Activated naive CD4-positive, alpha-beta T cell treated with anti-CD3 and anti-CD28 coated beads, Interleukin-2, amount 50 U/mL, for 72 hours (primary cell): Measurements from ENCODE around the gene SDF2L1. TPM values are rescaled to one million over a fixed set of nuclear protein-coding genes. Genes with fewer than 3 reads are reported as not detected.
A peak's percentile ranks its signal among the peaks of the same experiment; 100 is the strongest.
"Not testable (repeated sequence)": the region's sequence is repeated elsewhere in the genome, so short reads cannot be mapped to it uniquely, and the experiment has no call there.

Experiments used
- ATAC-seq, 2 donors: fragments of 150-1000 bp; cut with Tn5 transposase; 2 replicates each; pipeline ENCODE4 v1.10.0; 2021; ENCODE audit warnings: mild to moderate bottlenecking in 2 of 2, moderate library complexity in 2 of 2
- DNase-seq, 2 donors: peaks; one replicate each; pipeline ENCODE4 v3.0.0; 2021 to 2022; ENCODE audit warnings: low spot score in 2 of 2
- H3K27ac Mint-ChIP-seq, 2 donors: one replicate each; pipeline ENCODE4 v1.8.0; 2022; ENCODE audit warnings: mild to moderate bottlenecking in 2 of 2, mixed read lengths in 2 of 2
- H3K36me3 Mint-ChIP-seq, 2 donors: one replicate each; pipeline ENCODE4 v1.8.0; 2022; ENCODE audit warnings: mixed read lengths in 2 of 2
- H3K9me3 Mint-ChIP-seq, 2 donors: one replicate each; pipeline ENCODE4 v1.8.0; 2022; ENCODE audit warnings: mixed read lengths in 2 of 2
- total RNA-seq, 2 donors: library from RNA; stranded (reverse); gene quantifications; one replicate each; pipeline ENCODE4 v1.2.3, GENCODE V29; 2022

Gene SDF2L1
- total RNA-seq, 2 donors from 2014 or later = 25.3 to 27.8 TPM

- no peak for DNase-seq
- no peaks in the 10 kb centered on the region for H3K9me3 Mint-ChIP-seq
- peak overlapping the region in 1 of 2 donors; percentile 82 for H3K27ac Mint-ChIP-seq
- no peak for ATAC-seq
- peaks cover 0 to 13% of the 10 kb centered on the region in 2 donors for H3K36me3 Mint-ChIP-seq
Measured at GRCh38 chr22:21613553-21614233, 28.4 kb upstream of the SDF2L1 start.

- H3K27ac Mint-ChIP-seq = peak overlapping the region; percentile 13 to 46
- no peak for ATAC-seq
- peaks cover 0 to 13% of the 10 kb centered on the region in 2 donors for H3K36me3 Mint-ChIP-seq
Measured at GRCh38 chr22:21615731-21616130, 26.4 kb upstream of the SDF2L1 start.

GRCh38 chr22:21617337-21617736 lies 24.8 kb upstream of the SDF2L1 start:
- not testable (repeated sequence) for ATAC-seq, H3K9me3 Mint-ChIP-seq, DNase-seq
- Mint-ChIP-seq H3K36me3 (peaks cover 0 to 13% of the 10 kb centered on the region in 2 donors), H3K27ac (peak overlapping the region in 1 of 2 donors; percentile 94)

More at GRCh38 chr22:21615731-21616130, 26.4 kb upstream of the SDF2L1 start:
- H3K9me3 Mint-ChIP-seq = no peaks in the 10 kb centered on the region
- no peak for DNase-seq

GRCh38 chr22:21621025-21621424 lies 21.1 kb upstream of the SDF2L1 start:
- Mint-ChIP-seq H3K9me3 (no peaks in the 10 kb centered on the region), H3K27ac (peak overlapping the region; percentile 44 to 69), H3K36me3 (no peaks in the 10 kb centered on the region)
- no peak for ATAC-seq
- no peak for DNase-seq

GRCh38 chr22:21622011-21622918 lies 19.8 kb upstream of the SDF2L1 start:
- DNase-seq = no peak
- peak overlapping the region; percentile 40 to 87 for H3K27ac Mint-ChIP-seq
- H3K9me3 Mint-ChIP-seq = no peaks in the 10 kb centered on the region
- peaks cover 0 to 8% of the 10 kb centered on the region in 2 donors for H3K36me3 Mint-ChIP-seq
- no peak for ATAC-seq

- no peaks in the 10 kb centered on the region for H3K9me3 Mint-ChIP-seq
- peak overlapping the region; percentile 40 to 87 for H3K27ac Mint-ChIP-seq
- peaks cover 4 to 16% of the 10 kb centered on the region in 2 donors for H3K36me3 Mint-ChIP-seq
- DNase-seq (no peak), ATAC-seq (no peak)
Measured at GRCh38 chr22:21622919-21623647, 19.0 kb upstream of the SDF2L1 start.

- peak overlapping the region in 1 of 2 donors; percentile 87 for H3K27ac Mint-ChIP-seq
- ATAC-seq (no peak), DNase-seq (no peak)
- H3K36me3 Mint-ChIP-seq = peaks cover 8 to 21% of the 10 kb centered on the region in 2 donors
- H3K9me3 Mint-ChIP-seq = no peaks in the 10 kb centered on the region
Measured at GRCh38 chr22:21623648-21623970, 18.5 kb upstream of the SDF2L1 start.

- H3K36me3 Mint-ChIP-seq = peaks cover 12 to 21% of the 10 kb centered on the region in 2 donors
- peak overlapping the region; percentile 33 to 92 for H3K27ac Mint-ChIP-seq
- DNase-seq = peak in 1 of 2 donors; percentile 65
- peak in 1 of 2 donors; percentile 10 for ATAC-seq
- no peaks in the 10 kb centered on the region for H3K9me3 Mint-ChIP-seq
Measured at GRCh38 chr22:21624120-21624879, 17.8 kb upstream of the SDF2L1 start.

GRCh38 chr22:21624880-21625791 lies 17.0 kb upstream of the SDF2L1 start:
- H3K9me3 Mint-ChIP-seq = no peaks in the 10 kb centered on the region
- peaks cover 14 to 21% of the 10 kb centered on the region in 2 donors for H3K36me3 Mint-ChIP-seq
- no peak for DNase-seq
- ATAC-seq = no peak
- peak overlapping the region; percentile 33 to 92 for H3K27ac Mint-ChIP-seq

GRCh38 chr22:21626073-21626734 lies 15.9 kb upstream of the SDF2L1 start:
- H3K27ac Mint-ChIP-seq = peak overlapping the region; percentile 50 to 95
- DNase-seq (no peak), ATAC-seq (no peak)
- peaks cover 14 to 21% of the 10 kb centered on the region in 2 donors for H3K36me3 Mint-ChIP-seq
- no peaks in the 10 kb centered on the region for H3K9me3 Mint-ChIP-seq

GRCh38 chr22:21626735-21627469 lies 15.2 kb upstream of the SDF2L1 start:
- Mint-ChIP-seq H3K36me3 (peaks cover 14 to 21% of the 10 kb centered on the region in 2 donors), H3K9me3 (no peaks in the 10 kb centered on the region), H3K27ac (peak overlapping the region; percentile 83 to 95)
- ATAC-seq (no peak), DNase-seq (no peak)

GRCh38 chr22:21628386-21629254 lies 13.5 kb upstream of the SDF2L1 start:
- Mint-ChIP-seq H3K27ac (peak overlapping the region; percentile 89 to 95), H3K36me3 (peaks cover 14 to 21% of the 10 kb centered on the region in 2 donors), H3K9me3 (no peaks in the 10 kb centered on the region)
- ATAC-seq (peak; percentile 0 to 16), DNase-seq (no peak)
